Tibial nerve (tissue), 4 donors: Measurements from ENCODE around the gene IGSF9. TPM values are rescaled to one million over a fixed set of nuclear protein-coding genes. Genes with fewer than 3 reads are reported as not detected.
A peak's percentile ranks its signal among the peaks of the same experiment; 100 is the strongest.

Experiments used
- DNase-seq, 2 donors: peaks; one replicate each; pipeline ENCODE4 v3.0.0-alpha.2; 2019; ENCODE audit warnings: low spot score in 2 of 2
- H3K27ac ChIP-seq, 4 donors: fragments of 200-600 bp; sonication (generic) in 3 of 4; one replicate each; pipeline ENCODE4 v1.5.1; 2017 to 2019; ENCODE audit warnings: mild to moderate bottlenecking in 1 of 4
- H3K27me3 ChIP-seq, 2 donors: fragments of 200-600 bp; sonication (generic) in 1 of 2; one replicate each; pipeline versions ENCODE4 v1.5.1 to v1.6.0; 2017 to 2019
- H3K36me3 ChIP-seq, 3 donors: fragments of 200-600 bp; sonication (generic); one replicate each; pipeline ENCODE4 v1.5.1; 2018 to 2019
- H3K4me1 ChIP-seq, 4 donors: fragments of 200-600 bp; sonication (generic) in 3 of 4; one replicate each; pipeline ENCODE4 v1.5.1; 2017 to 2019
- H3K4me3 ChIP-seq, 4 donors: fragments of 200-600 bp; sonication (generic) in 3 of 4; one replicate each; pipeline ENCODE4 v1.5.1; 2017 to 2019; ENCODE audit warnings: mild to moderate bottlenecking in 1 of 4, moderate library complexity in 1 of 4
- H3K9me3 ChIP-seq, 4 donors: fragments of 200-600 bp; sonication (generic) in 3 of 4; one replicate each; pipeline ENCODE4 v1.5.1; 2017 to 2019
- EP300 ChIP-seq, 2 donors: sonication (generic); formaldehyde crosslinking; IDR thresholded peaks; one replicate each; pipeline ENCODE4 v1.6.1; 2017; ENCODE audit warnings: antibody characterized with exemption in 2 of 2, mild to moderate bottlenecking in 1 of 2
- POLR2A ChIP-seq, 2 donors: fragments of 450-650 bp; IDR thresholded peaks; one replicate each; pipeline ENCODE4 v1.6.1; 2017; ENCODE audit warnings: antibody characterized with exemption in 2 of 2, mild to moderate bottlenecking in 2 of 2, moderate library complexity in 2 of 2
- WGBS, 2 donors: methylation state at CpG; one replicate each; pipeline ENCODE4 v1.1.5; 2018; 5-methylcytosine and 5-hydroxymethylcytosine counted together
- total RNA-seq, 4 donors: library from RNA; depleted of rRNA; stranded (reverse); fragments of >200 nt; gene quantifications; one replicate each; pipeline ENCODE4 v1.1.0, GENCODE V29; 2016
- TF ChIP-seq, protein P1 (sequence below), 5 experiments: fragments of 200-600 bp in 3 of 5; fragments of 450-650 bp in 2 of 5; sonication (generic) in 3 of 5; IDR thresholded peaks; one replicate each; pipeline ENCODE4 v1.5.1; 2016 to 2019; ENCODE audit warnings: antibody characterized with exemption in 5 of 5, mild to moderate bottlenecking in 3 of 5, moderate library complexity in 2 of 5

The IGSF9 gene
- total RNA-seq, 4 donors from 2014 or later, result 0.20 to 0.63 TPM; not detected in 2

DNA sequence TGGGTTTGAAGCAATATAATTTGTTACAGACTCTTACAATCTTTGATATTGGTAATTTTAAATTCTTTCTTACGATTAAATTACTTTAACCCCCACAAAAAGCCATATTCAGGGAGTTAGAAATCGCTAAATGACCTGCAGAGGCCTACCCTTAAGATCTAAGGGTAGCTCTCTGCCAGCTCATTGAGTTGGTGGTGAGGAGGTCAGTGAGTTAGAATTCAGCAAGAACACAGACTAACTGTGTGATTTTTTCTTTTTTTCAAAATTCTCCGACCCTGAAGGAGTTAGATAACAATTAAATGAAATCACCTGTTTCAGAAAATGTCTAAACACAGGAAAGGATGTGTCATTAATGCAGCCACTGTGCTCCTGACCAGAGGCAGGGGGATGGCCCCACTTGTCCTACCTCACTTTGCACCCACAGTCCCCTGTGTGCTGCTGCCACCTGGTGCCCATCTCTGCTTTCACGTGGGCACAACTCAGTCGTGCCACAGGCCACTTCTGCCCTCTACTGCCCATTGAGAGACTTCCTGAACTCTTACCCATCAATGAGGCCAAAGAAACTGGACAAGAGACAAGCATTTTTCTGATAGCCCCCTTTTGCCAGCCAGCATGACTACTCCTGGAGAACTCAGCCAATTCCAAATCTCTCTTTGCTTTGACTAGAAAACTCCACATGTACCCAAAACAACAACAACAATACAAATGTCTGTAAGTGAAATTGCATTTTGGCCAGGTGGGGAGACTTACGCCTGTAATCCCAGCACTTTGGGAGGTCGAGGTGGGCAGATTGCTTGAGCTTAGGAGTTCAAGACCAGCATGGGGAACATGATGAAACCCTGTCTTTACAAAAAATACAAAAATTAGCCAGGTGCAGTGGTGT, 53.9 kb downstream of the IGSF9 start:
- Histone ChIP-seq H3K4me1 (peaks cover 0 to 36% (median 12%) of the 10 kb centered on the region in 4 donors), H3K27ac (peak overlapping the region in 2 of 4 donors; percentile 9 to 13), H3K4me3 (no peak overlapping the region), H3K36me3 (no peaks in the 10 kb centered on the region), H3K27me3 (no peaks in the 10 kb centered on the region), H3K9me3 (no peaks in the 10 kb centered on the region)
- TF ChIP-seq EP300 (IDR thresholded peaks at IDR 0.05) (peak in 1 of 2 donors; percentile 67), POLR2A (IDR thresholded peaks at IDR 0.05) (peak in 1 of 2 donors; percentile 17)
- TF ChIP-seq, protein P1, sequence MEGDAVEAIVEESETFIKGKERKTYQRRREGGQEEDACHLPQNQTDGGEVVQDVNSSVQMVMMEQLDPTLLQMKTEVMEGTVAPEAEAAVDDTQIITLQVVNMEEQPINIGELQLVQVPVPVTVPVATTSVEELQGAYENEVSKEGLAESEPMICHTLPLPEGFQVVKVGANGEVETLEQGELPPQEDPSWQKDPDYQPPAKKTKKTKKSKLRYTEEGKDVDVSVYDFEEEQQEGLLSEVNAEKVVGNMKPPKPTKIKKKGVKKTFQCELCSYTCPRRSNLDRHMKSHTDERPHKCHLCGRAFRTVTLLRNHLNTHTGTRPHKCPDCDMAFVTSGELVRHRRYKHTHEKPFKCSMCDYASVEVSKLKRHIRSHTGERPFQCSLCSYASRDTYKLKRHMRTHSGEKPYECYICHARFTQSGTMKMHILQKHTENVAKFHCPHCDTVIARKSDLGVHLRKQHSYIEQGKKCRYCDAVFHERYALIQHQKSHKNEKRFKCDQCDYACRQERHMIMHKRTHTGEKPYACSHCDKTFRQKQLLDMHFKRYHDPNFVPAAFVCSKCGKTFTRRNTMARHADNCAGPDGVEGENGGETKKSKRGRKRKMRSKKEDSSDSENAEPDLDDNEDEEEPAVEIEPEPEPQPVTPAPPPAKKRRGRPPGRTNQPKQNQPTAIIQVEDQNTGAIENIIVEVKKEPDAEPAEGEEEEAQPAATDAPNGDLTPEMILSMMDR (IDR thresholded peaks at IDR 0.05), result peak; percentile 86 to 98 (median 92)
- 45 to 50% methylated on average over 7 of the region's 7 CpGs for WGBS, 2 donors
- DNase-seq, result peak; percentile 63 to 79

DNA sequence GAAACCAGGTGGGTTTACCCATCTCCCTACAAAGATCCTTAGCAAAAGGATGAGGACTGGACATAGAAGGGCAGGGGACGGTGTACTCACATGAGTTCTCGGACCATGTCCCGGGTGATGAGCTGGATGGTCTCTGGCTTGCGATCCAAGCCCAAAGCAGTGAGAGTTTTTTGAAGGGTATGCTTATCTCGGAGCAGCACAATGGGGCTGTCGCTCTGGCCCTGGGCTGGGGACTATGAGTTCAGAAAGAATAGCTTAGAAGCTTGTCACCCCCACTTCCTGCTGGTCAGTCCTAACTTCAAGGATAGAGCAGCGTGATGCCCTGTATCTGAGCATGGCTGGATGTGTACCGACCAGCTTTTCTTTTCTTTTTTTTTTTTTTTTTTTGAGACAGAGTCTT, 55.0 kb downstream of the IGSF9 start:
- 78 to 79% methylated on average over 8 of the region's 8 CpGs for WGBS, 2 donors
- no peak overlapping the region for H3K4me3 ChIP-seq
- H3K36me3 ChIP-seq, result no peaks in the 10 kb centered on the region
- H3K9me3 ChIP-seq, result no peaks in the 10 kb centered on the region
- H3K4me1 ChIP-seq, result peaks cover 0 to 25% (median 12%) of the 10 kb centered on the region in 4 donors
- no peaks in the 10 kb centered on the region for H3K27me3 ChIP-seq
- H3K27ac ChIP-seq, result peak overlapping the region in 2 of 4 donors; percentile 38 to 52
- no peak for DNase-seq
- TF ChIP-seq, protein P1 (IDR thresholded peaks at IDR 0.05), result no peak
- TF ChIP-seq POLR2A (IDR thresholded peaks at IDR 0.05) (no peak), EP300 (IDR thresholded peaks at IDR 0.05) (no peak)

DNA sequence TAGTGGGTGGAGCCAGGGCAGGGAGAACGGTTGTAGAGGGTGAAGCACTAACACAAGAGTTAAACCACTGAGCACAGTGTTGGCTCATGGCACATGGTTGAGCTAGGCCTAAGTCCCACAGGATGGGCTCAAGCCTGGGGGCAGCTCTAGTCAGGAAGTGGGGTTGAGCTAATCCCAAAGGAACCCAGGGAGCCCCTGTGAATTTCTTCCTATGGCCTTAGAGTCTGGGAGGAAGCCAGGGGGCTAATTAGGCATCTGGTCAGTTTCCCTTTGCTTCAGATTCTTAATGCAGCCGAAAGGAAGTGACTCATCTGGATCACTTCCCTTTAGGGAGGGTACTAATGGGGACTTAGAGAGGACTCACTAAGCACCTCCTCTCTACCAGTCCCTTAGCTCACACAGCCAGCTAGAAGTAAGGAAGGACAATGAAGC, 55.6 kb downstream of the IGSF9 start:
- peaks cover 0 to 25% (median 12%) of the 10 kb centered on the region in 4 donors for H3K4me1 ChIP-seq
- no peaks in the 10 kb centered on the region for H3K36me3 ChIP-seq
- H3K9me3 ChIP-seq, result no peaks in the 10 kb centered on the region
- WGBS, 2 donors, result 21 to 41% methylated on average over 2 of the region's 2 CpGs
- no peaks in the 10 kb centered on the region for H3K27me3 ChIP-seq
- H3K4me3 ChIP-seq, result no peak overlapping the region
- H3K27ac ChIP-seq, result peak overlapping the region in 2 of 4 donors; percentile 38 to 52
- no peak for TF ChIP-seq EP300 (IDR thresholded peaks at IDR 0.05)
- peak in 1 of 2 donors; percentile 27 for DNase-seq

DNA sequence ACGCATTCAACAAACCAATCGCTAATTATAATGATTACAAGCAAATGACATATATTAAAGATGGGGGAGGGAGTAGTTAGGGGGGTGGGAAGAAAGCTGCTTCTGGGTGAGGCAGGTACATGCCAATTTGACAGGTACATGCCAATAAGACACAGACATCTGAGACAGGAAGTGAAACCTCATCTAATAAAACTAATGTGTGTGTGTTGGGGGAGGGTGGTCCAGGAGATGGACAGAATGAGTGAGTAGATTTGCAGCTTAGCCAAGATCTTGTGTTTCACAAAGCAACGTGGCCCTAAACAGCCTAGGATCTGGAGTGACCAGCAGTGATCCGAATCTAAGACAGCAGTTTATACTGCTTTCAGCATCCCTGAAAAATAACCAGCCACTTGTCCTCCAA, 56.2 kb downstream of the IGSF9 start:
- Histone ChIP-seq H3K4me3 (no peak overlapping the region), H3K9me3 (no peaks in the 10 kb centered on the region), H3K4me1 (peaks cover 0 to 25% (median 12%) of the 10 kb centered on the region in 4 donors), H3K27me3 (no peaks in the 10 kb centered on the region), H3K27ac (peak overlapping the region in 2 of 4 donors; percentile 7 to 38), H3K36me3 (peaks cover 0 to 3% (median 0%) of the 10 kb centered on the region in 3 donors)
- WGBS, 2 donors, result 92 to 97% methylated on average over 4 of the region's 4 CpGs
- TF ChIP-seq, protein P1 (IDR thresholded peaks at IDR 0.05), result no peak
- no peak for TF ChIP-seq EP300 (IDR thresholded peaks at IDR 0.05)
- TF ChIP-seq POLR2A (IDR thresholded peaks at IDR 0.05), result no peak
- DNase-seq, result no peak

DNA sequence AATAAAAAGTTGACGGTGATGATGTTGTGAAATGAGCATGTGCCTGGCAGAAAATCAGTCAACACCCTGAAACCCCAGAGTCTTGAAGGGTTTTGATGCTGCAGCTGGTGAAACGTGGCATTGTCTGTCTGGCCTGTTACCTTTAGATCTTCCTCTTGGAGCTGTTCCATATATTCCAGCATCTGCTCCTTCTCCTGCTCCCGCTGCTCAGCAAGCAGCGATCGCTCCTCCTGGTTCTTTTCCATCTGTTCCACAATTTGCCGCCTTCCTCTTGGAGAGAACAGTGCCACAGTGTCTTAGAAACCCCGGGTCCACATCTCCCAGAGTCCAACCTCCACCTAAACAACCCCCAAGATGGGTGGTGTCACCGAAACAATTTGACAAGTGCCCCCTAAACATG, 61.1 kb downstream of the IGSF9 start:
- peaks cover 0 to 4% (median 0%) of the 10 kb centered on the region in 3 donors for H3K36me3 ChIP-seq
- WGBS, 2 donors, result 75 to 81% methylated on average over 8 of the region's 8 CpGs
- H3K4me1 ChIP-seq, result peaks cover 0 to 13% (median 1%) of the 10 kb centered on the region in 4 donors
- TF ChIP-seq, protein P1 (IDR thresholded peaks at IDR 0.05), result no peak
- TF ChIP-seq EP300 (IDR thresholded peaks at IDR 0.05) (no peak), POLR2A (IDR thresholded peaks at IDR 0.05) (no peak)
- no peak for DNase-seq
- H3K4me3 ChIP-seq, result no peak overlapping the region
- H3K9me3 ChIP-seq, result no peaks in the 10 kb centered on the region
- no peak overlapping the region for H3K27ac ChIP-seq
- no peaks in the 10 kb centered on the region for H3K27me3 ChIP-seq
